Glomerular visceral epithelial cell (primary cell): ENCODE measurements around the gene DNAH3.
"Not testable (repeated sequence)": the region's sequence is repeated elsewhere in the genome, so short reads cannot be mapped to it uniquely, and the experiment has no call there.

Source experiments
- DNase-seq: peaks from one replicate; pipeline ENCODE4 v3.0.0-alpha.2; 2016; ENCODE audit errors: extremely low spot score

The DNAH3 gene

GRCh38 chr16:21070564-21070963 lies 80.1 kb downstream of the DNAH3 start:
- no peak for DNase-seq

GRCh38 chr16:21069986-21070385 lies 80.7 kb downstream of the DNAH3 start:
- no peak for DNase-seq

GRCh38 chr16:21064203-21064602 lies 86.4 kb downstream of the DNAH3 start:
- DNase-seq = no peak

- not testable (repeated sequence) for DNase-seq
Measured at GRCh38 chr16:21063314-21063713, 87.3 kb downstream of the DNAH3 start.

- DNase-seq = no peak
Measured at GRCh38 chr16:21060027-21060510, 90.6 kb downstream of the DNAH3 start.

GRCh38 chr16:21057875-21058274 lies 92.8 kb downstream of the DNAH3 start:
- DNase-seq = no peak

GRCh38 chr16:21056396-21056795 lies 94.2 kb downstream of the DNAH3 start:
- DNase-seq = no peak

GRCh38 chr16:21055738-21056137 lies 94.9 kb downstream of the DNAH3 start:
- DNase-seq = not testable (repeated sequence)

- no peak for DNase-seq
Measured at GRCh38 chr16:21053590-21053989, 97.1 kb downstream of the DNAH3 start.

- DNase-seq = not testable (repeated sequence)
Measured at GRCh38 chr16:21048091-21048912, 102.3 kb downstream of the DNAH3 start.

- no peak for DNase-seq
Measured at GRCh38 chr16:21038197-21038596, 112.4 kb downstream of the DNAH3 start.

- no peak for DNase-seq
Measured at GRCh38 chr16:21037736-21038135, 112.9 kb downstream of the DNAH3 start.

- no peak for DNase-seq
Measured at GRCh38 chr16:21037168-21037567, 113.5 kb downstream of the DNAH3 start.

- no peak for DNase-seq
Measured at GRCh38 chr16:21036471-21036870, 114.2 kb downstream of the DNAH3 start.

GRCh38 chr16:21033704-21034103 lies 116.9 kb downstream of the DNAH3 start:
- no peak for DNase-seq

GRCh38 chr16:21033264-21033663 lies 117.4 kb downstream of the DNAH3 start:
- no peak for DNase-seq

GRCh38 chr16:21028728-21029127 lies 121.9 kb downstream of the DNAH3 start:
- DNase-seq = no peak

GRCh38 chr16:21026846-21027245 lies 123.8 kb downstream of the DNAH3 start:
- DNase-seq = no peak

GRCh38 chr16:21023509-21024202 lies 127.0 kb downstream of the DNAH3 start:
- DNase-seq = no peak

- no peak for DNase-seq
Measured at GRCh38 chr16:21021316-21021715, 129.3 kb downstream of the DNAH3 start.

GRCh38 chr16:21009815-21010214 lies 140.8 kb downstream of the DNAH3 start:
- DNase-seq = no peak

- no peak for DNase-seq
Measured at GRCh38 chr16:21005008-21005407, 145.6 kb downstream of the DNAH3 start.

GRCh38 chr16:21001262-21001661 lies 149.4 kb downstream of the DNAH3 start:
- peak; percentile 1 for DNase-seq
